ENCODE data around the gene GRIA4. TPM values are rescaled to one million over a fixed set of nuclear protein-coding genes. Genes with fewer than 3 reads are reported as not detected.

The GRIA4 gene
- total RNA-seq, 1 experiment from 2014 or later = 1.3 TPM

DNA sequence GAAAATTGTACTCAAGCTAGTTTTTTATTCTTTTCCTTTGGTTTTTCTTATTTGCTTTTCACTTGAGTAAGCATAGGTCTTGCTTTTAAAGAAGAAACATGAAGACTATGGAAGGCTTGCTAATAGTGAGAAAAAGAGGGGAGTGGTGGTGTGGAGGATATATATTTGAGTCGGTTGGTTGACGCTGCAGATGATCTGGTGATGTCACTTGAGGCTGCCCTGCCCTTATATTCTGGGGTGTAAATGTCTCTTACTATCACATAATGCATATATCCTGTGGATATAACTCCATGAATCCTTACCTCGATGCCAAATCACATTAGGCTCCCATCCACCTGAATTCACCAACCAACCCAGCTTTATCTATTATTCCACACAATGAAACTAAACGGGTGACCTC, 2.9 kb downstream of the GRIA4 start:
- DNase-seq = no peak
- Histone ChIP-seq H3K36me3 (replicated peaks; ENCODE audit: control insufficient read depth, insufficient read depth, low read length) (no peaks in the 10 kb centered on the region), H3K4me3 (ENCODE audit: insufficient read depth, low read depth, low read length) (no peak overlapping the region), H3K27me3 (ENCODE audit: control insufficient read depth, insufficient read depth, low read length) (peaks cover 22% of the 10 kb centered on the region)

GRCh38 chr11:105613183-105613582, 3.3 kb downstream of the GRIA4 start:
- Histone ChIP-seq H3K4me3 (ENCODE audit: insufficient read depth, low read depth, low read length) (no peak overlapping the region), H3K27me3 (ENCODE audit: control insufficient read depth, insufficient read depth, low read length) (peaks cover 22% of the 10 kb centered on the region), H3K36me3 (replicated peaks; ENCODE audit: control insufficient read depth, insufficient read depth, low read length) (no peaks in the 10 kb centered on the region)
- no peak for DNase-seq

GRCh38 chr11:105618343-105618955, 8.6 kb downstream of the GRIA4 start:
- H3K36me3 ChIP-seq (replicated peaks; ENCODE audit: control insufficient read depth, insufficient read depth, low read length) = no peaks in the 10 kb centered on the region
- no peak for DNase-seq
- no peaks in the 10 kb centered on the region for H3K27me3 ChIP-seq (ENCODE audit: control insufficient read depth, insufficient read depth, low read length)

GRCh38 chr11:105619556-105619955, 9.7 kb downstream of the GRIA4 start:
- H3K4me3 ChIP-seq (ENCODE audit: insufficient read depth, low read depth, low read length) = no peak overlapping the region
- no peaks in the 10 kb centered on the region for H3K36me3 ChIP-seq (replicated peaks; ENCODE audit: control insufficient read depth, insufficient read depth, low read length)
- no peaks in the 10 kb centered on the region for H3K27me3 ChIP-seq (ENCODE audit: control insufficient read depth, insufficient read depth, low read length)
- no peak for DNase-seq

More at GRCh38 chr11:105618343-105618955, 8.6 kb downstream of the GRIA4 start:
- no peak overlapping the region for H3K4me3 ChIP-seq (ENCODE audit: insufficient read depth, low read depth, low read length)

DNA sequence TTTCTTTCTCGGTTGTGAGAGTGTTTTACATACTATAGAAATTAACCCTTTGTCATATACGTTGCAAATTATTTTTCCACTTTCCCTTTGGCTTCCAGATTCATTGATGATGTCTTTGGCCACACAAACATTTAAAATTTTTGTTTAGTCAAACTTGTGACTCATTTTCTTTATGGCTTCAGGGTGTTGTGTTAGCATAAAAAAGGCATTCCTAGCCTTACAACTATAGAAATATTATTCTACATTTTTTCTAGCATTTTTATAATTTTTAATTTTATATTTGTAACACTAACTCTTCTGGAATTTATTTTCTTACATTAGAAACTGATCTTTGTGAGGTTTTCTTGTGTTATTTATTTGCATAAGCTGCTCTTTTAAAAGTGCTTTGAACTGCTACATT, 12.1 kb downstream of the GRIA4 start:
- Histone ChIP-seq H3K36me3 (replicated peaks; ENCODE audit: control insufficient read depth, insufficient read depth, low read length) (no peaks in the 10 kb centered on the region), H3K27me3 (ENCODE audit: control insufficient read depth, insufficient read depth, low read length) (no peaks in the 10 kb centered on the region), H3K4me3 (ENCODE audit: insufficient read depth, low read depth, low read length) (no peak overlapping the region)
- no peak for DNase-seq

- H3K4me3 ChIP-seq (ENCODE audit: insufficient read depth, low read depth, low read length) = no peak overlapping the region
- H3K27me3 ChIP-seq (ENCODE audit: control insufficient read depth, insufficient read depth, low read length) = no peaks in the 10 kb centered on the region
- DNase-seq = no peak
- H3K36me3 ChIP-seq (replicated peaks; ENCODE audit: control insufficient read depth, insufficient read depth, low read length) = no peaks in the 10 kb centered on the region
Measured at GRCh38 chr11:105632316-105632715, 22.4 kb downstream of the GRIA4 start.

DNA sequence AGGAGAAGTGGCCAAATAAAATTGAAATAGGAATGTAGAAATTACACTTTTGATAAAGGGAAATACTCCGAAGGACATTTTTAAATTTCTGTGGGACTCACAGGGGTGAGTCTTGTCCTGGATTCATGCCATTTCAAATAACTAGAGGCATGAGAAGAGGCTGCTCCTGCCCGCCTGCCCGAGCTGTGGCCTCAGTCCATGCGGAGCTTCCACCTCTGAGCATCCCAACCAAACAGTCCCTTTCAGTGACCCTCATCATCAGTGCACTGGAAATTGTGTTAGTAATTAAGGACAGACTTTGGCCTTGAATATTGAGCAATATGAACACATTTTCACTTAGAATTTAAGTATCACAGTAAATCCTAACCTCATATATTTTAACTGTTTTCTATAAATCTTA, 25.6 kb downstream of the GRIA4 start:
- H3K4me3 ChIP-seq (ENCODE audit: insufficient read depth, low read depth, low read length) = no peak overlapping the region
- no peaks in the 10 kb centered on the region for H3K36me3 ChIP-seq (replicated peaks; ENCODE audit: control insufficient read depth, insufficient read depth, low read length)
- no peaks in the 10 kb centered on the region for H3K27me3 ChIP-seq (ENCODE audit: control insufficient read depth, insufficient read depth, low read length)
- no peak for DNase-seq

DNA sequence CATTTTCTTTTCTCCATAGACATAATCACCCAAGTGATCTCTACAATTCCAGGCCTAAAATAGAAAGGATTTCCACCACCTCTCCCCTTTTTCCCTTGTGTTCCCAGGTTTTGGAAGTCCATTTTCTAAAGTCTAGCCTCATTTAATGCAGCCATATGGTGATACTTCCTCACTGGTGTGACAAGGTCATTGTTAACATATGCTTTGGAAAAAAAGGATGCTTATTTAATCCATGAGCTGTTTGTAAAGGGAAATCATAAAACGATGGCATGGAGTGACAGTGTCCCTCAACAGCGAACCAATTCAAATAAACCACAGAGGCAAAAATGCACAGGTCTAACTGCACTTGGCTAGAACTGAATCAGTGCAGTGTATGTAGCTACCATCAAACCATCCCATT, 26.6 kb downstream of the GRIA4 start:
- DNase-seq = no peak
- Histone ChIP-seq H3K27me3 (ENCODE audit: control insufficient read depth, insufficient read depth, low read length) (no peaks in the 10 kb centered on the region), H3K36me3 (replicated peaks; ENCODE audit: control insufficient read depth, insufficient read depth, low read length) (no peaks in the 10 kb centered on the region), H3K4me3 (ENCODE audit: insufficient read depth, low read depth, low read length) (no peak overlapping the region)

GRCh38 chr11:105639527-105639926, 29.7 kb downstream of the GRIA4 start:
- Histone ChIP-seq H3K27me3 (ENCODE audit: control insufficient read depth, insufficient read depth, low read length) (no peaks in the 10 kb centered on the region), H3K36me3 (replicated peaks; ENCODE audit: control insufficient read depth, insufficient read depth, low read length) (no peaks in the 10 kb centered on the region), H3K4me3 (ENCODE audit: insufficient read depth, low read depth, low read length) (no peak overlapping the region)
- no peak for DNase-seq

DNA sequence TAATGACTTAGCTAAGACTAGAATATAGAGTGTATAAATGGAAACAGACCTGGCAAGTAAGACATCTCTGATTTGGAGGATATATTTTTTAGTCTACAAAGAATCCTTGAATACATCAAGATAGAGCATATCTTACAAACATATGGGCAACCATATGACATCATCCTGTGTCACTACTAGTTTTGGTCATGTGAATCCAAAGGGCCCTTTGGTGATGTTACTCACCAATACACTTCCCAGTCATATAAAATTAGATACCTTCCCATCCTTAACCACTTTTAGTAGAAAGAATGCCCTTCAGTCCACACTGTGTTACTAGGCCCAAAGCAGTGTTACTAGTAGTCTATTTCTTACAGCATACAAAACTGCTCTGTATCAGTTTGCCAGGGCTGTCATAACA, 31.6 kb downstream of the GRIA4 start:
- Histone ChIP-seq H3K36me3 (replicated peaks; ENCODE audit: control insufficient read depth, insufficient read depth, low read length) (no peaks in the 10 kb centered on the region), H3K4me3 (ENCODE audit: insufficient read depth, low read depth, low read length) (no peak overlapping the region)

GRCh38 chr11:105642870-105643269, 33.0 kb downstream of the GRIA4 start:
- H3K27me3 ChIP-seq (ENCODE audit: control insufficient read depth, insufficient read depth, low read length) = no peaks in the 10 kb centered on the region
- no peak for DNase-seq
- no peak overlapping the region for H3K4me3 ChIP-seq (ENCODE audit: insufficient read depth, low read depth, low read length)
- no peaks in the 10 kb centered on the region for H3K36me3 ChIP-seq (replicated peaks; ENCODE audit: control insufficient read depth, insufficient read depth, low read length)

More for the DNA sequence above, 31.6 kb downstream of the GRIA4 start:
- no peak for DNase-seq
- H3K27me3 ChIP-seq (ENCODE audit: control insufficient read depth, insufficient read depth, low read length) = no peaks in the 10 kb centered on the region

DNA sequence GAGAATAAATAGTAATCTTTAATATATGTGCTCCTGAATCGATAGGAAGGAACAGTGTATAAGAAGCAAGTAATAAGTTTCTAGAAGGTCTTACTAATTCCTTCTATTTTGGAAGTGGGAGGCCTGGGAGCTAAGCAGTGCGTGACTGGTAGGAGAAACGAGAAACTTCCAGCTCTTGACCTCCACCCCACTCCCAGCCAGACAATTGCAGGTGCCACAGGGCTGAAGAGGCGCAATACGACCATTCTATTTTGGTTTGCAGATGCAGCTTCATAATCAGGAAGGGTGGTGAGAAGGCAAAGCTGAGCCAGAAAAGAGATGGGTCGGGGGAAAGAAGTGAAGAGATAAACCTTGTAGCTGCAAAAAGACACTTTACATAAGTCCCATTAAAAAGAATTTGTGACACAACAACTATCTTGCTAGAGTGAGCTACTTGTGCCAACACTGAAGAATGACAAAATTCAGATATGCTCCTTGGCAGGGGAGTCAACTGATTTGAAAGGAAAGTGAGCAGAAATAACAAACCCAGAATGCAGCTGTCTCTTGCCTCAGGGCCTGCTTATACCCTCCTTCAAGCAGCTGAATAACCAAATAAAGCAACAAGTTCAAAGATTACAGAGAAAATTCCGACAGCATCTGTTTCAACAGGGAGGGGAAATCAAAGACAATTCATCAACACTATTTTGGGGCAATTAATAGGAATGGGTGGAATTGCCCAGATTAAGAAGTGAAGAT, 35.1 kb downstream of the GRIA4 start:
- H3K27me3 ChIP-seq (ENCODE audit: control insufficient read depth, insufficient read depth, low read length) = no peaks in the 10 kb centered on the region
- DNase-seq = no peak
- no peaks in the 10 kb centered on the region for H3K36me3 ChIP-seq (replicated peaks; ENCODE audit: control insufficient read depth, insufficient read depth, low read length)
- H3K4me3 ChIP-seq (ENCODE audit: insufficient read depth, low read depth, low read length) = no peak overlapping the region

- Histone ChIP-seq H3K36me3 (replicated peaks; ENCODE audit: control insufficient read depth, insufficient read depth, low read length) (no peaks in the 10 kb centered on the region), H3K27me3 (ENCODE audit: control insufficient read depth, insufficient read depth, low read length) (no peaks in the 10 kb centered on the region), H3K4me3 (ENCODE audit: insufficient read depth, low read depth, low read length) (no peak overlapping the region)
- DNase-seq = no peak
Measured at GRCh38 chr11:105647780-105648179, 37.9 kb downstream of the GRIA4 start.

GRCh38 chr11:105648762-105649161, 38.9 kb downstream of the GRIA4 start:
- H3K4me3 ChIP-seq (ENCODE audit: insufficient read depth, low read depth, low read length) = no peak overlapping the region
- no peaks in the 10 kb centered on the region for H3K36me3 ChIP-seq (replicated peaks; ENCODE audit: control insufficient read depth, insufficient read depth, low read length)
- H3K27me3 ChIP-seq (ENCODE audit: control insufficient read depth, insufficient read depth, low read length) = no peaks in the 10 kb centered on the region
- no peak for DNase-seq

DNA sequence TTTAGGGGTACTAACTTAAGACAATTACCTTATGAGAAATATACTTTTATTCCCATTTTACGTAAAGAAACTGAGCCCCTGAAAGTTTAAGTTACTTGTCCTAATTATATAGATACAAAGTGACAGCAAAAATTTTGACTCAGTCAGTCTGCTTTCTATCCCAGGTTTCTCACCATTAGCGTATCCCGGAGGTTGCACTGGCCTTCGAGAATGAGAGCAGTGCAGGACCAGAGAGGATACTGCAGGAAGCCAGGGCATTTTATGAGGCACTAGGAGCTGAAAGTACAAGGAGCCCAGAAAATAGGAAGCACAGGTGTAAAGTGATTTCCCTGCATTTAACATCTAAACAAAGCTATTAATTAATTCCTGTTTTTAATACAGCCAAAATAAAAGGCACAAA, 55.4 kb downstream of the GRIA4 start:
- Histone ChIP-seq H3K4me3 (ENCODE audit: insufficient read depth, low read depth, low read length) (no peak overlapping the region), H3K27me3 (ENCODE audit: control insufficient read depth, insufficient read depth, low read length) (no peaks in the 10 kb centered on the region)
- no peak for DNase-seq

More for the DNA sequence above, 55.4 kb downstream of the GRIA4 start:
- H3K36me3 ChIP-seq (replicated peaks; ENCODE audit: control insufficient read depth, insufficient read depth, low read length) = no peaks in the 10 kb centered on the region

Data from H7 (cell line).